ENCODE results near the gene BRAF. TPM values are rescaled to one million over a fixed set of nuclear protein-coding genes. Genes with fewer than 3 reads are reported as not detected.

BRAF gene
- total RNA-seq, 3 donors from 2014 or later (not counting 1 experiment from before 2014, with no cell fraction given), result 54.3 to 67.7 (median 64.1) TPM

DNA sequence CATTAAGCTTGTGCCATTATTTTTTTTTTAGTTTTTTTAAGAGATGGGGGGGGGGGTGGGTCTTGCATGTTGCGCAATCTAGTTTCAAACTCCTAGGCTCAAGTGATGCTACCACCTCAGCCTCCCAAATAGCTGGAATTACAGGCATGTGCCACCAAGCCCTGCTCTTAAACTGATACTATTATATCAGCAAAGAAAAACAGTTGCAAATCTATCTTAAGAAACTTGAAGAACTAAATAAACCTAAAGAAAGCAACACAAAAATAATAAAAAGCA, 47.5 kb downstream of the BRAF start:
- no peak for DNase-seq
- Mint-ChIP-seq H3K4me3 (no peak overlapping the region), H3K9me3 (no peaks in the 10 kb centered on the region), H3K27me3 (ENCODE audit: low read depth in 2 of 2) (no peaks in the 10 kb centered on the region), H3K27ac (peak overlapping the region in 1 of 2 donors; percentile 45), H3K36me3 (no peaks in the 10 kb centered on the region), H3K4me1 (peaks cover 43 to 66% of the 10 kb centered on the region in 2 donors)
- peaks cover 5% of the 10 kb centered on the region for H3K4me1 ChIP-seq (ENCODE audit: control insufficient read depth, insufficient read depth, low read length)
- no CpG with 5 or more reads among the region's 1 CpG for WGBS (ENCODE audit: insufficient coverage)
- intact Hi-C loops (cut with micrococcal nuclease), result no loop called here
- no peaks in the 10 kb centered on the region for H3K36me3 ChIP-seq (ENCODE audit: control insufficient read depth, insufficient read depth, low read length)
- no peak overlapping the region for H3K4me3 ChIP-seq (ENCODE audit: low read length)
- no peak for ATAC-seq
- H3K27me3 ChIP-seq (ENCODE audit: control insufficient read depth, insufficient read depth, low read length), result no peaks in the 10 kb centered on the region
- TF ChIP-seq, protein P1, sequence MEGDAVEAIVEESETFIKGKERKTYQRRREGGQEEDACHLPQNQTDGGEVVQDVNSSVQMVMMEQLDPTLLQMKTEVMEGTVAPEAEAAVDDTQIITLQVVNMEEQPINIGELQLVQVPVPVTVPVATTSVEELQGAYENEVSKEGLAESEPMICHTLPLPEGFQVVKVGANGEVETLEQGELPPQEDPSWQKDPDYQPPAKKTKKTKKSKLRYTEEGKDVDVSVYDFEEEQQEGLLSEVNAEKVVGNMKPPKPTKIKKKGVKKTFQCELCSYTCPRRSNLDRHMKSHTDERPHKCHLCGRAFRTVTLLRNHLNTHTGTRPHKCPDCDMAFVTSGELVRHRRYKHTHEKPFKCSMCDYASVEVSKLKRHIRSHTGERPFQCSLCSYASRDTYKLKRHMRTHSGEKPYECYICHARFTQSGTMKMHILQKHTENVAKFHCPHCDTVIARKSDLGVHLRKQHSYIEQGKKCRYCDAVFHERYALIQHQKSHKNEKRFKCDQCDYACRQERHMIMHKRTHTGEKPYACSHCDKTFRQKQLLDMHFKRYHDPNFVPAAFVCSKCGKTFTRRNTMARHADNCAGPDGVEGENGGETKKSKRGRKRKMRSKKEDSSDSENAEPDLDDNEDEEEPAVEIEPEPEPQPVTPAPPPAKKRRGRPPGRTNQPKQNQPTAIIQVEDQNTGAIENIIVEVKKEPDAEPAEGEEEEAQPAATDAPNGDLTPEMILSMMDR (IDR thresholded peaks at IDR 0.05), result no peak
- H3K9me3 ChIP-seq (ENCODE audit: control insufficient read depth, insufficient read depth, low read length), result no peaks in the 10 kb centered on the region
- H3K27ac ChIP-seq (ENCODE audit: low read length), result no peak overlapping the region

DNA sequence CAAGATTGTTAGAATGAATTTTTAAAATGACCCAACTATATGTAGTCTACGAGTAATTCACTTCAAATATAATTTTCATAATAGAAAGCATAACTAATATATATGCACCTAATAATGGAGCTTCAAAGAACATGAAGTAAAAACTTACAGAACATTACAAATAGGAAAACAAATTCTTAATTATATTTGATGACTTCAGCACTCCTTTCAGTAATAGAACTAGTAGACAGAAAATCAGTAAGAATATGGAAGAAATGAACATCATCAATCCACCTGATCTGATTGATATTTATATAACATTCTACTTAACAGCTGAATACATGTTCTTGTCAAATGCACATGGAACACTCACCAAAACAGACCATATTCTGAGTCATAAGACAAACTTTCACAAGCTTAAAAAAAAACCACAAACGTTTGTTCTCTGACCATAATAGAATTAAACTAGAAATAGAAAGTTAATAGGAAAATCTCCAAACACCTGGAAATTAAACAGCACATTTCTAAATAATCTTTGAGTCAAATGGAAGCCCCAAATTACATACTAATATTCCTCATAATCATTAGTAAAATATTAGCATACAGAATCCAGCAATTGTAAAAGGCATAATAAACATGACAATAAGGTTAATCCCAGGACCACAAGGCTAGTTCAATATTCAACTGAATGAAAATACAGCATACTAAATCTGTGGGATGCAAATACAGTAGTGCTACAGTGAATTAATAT, 48.0 kb downstream of the BRAF start:
- Mint-ChIP-seq H3K27ac (peak overlapping the region; percentile 9 to 35), H3K4me1 (peaks cover 41 to 64% of the 10 kb centered on the region in 2 donors), H3K36me3 (no peaks in the 10 kb centered on the region), H3K4me3 (no peak overlapping the region), H3K9me3 (no peaks in the 10 kb centered on the region), H3K27me3 (ENCODE audit: low read depth in 2 of 2) (no peaks in the 10 kb centered on the region)
- Histone ChIP-seq H3K27ac (ENCODE audit: low read length) (no peak overlapping the region), H3K27me3 (ENCODE audit: control insufficient read depth, insufficient read depth, low read length) (no peaks in the 10 kb centered on the region), H3K9me3 (ENCODE audit: control insufficient read depth, insufficient read depth, low read length) (no peaks in the 10 kb centered on the region), H3K4me3 (ENCODE audit: low read length) (no peak overlapping the region), H3K36me3 (ENCODE audit: control insufficient read depth, insufficient read depth, low read length) (no peaks in the 10 kb centered on the region), H3K4me1 (ENCODE audit: control insufficient read depth, insufficient read depth, low read length) (peaks cover 5% of the 10 kb centered on the region)
- WGBS (ENCODE audit: insufficient coverage), result no CpG with 5 or more reads among the region's 2 CpGs
- TF ChIP-seq, protein P1 (IDR thresholded peaks at IDR 0.05), result no peak
- peak in 1 of 2 donors; percentile 11 for DNase-seq
- intact Hi-C loops (cut with micrococcal nuclease), result no loop called here
- ATAC-seq, result peak in 2 of 3 donors; percentile 58 to 64

DNA sequence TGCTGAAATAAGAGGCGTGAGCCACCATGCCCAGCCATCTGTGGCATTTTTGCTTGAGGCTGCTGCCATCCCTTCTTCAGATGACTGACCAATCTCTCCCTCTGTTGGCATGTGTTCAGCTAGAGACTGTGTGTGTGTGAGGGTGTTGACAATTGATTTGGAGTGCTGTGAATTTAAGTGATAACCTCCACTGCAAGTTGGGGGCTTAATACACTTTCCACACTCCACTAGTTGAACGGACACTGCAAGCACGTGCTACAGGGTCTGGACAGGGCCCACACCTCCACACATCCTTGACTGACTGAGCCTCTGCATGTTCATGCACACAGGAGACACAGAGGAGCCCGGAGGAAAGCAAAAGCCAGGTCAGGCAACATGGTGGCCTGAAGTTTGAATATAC, 51.3 kb downstream of the BRAF start:
- H3K9me3 ChIP-seq (ENCODE audit: control insufficient read depth, insufficient read depth, low read length), result no peaks in the 10 kb centered on the region
- intact Hi-C loops (cut with micrococcal nuclease), result no loop called here
- ATAC-seq (no peak), DNase-seq (no peak)
- H3K27ac ChIP-seq (ENCODE audit: low read length), result no peak overlapping the region
- H3K27me3 ChIP-seq (ENCODE audit: control insufficient read depth, insufficient read depth, low read length), result no peaks in the 10 kb centered on the region
- H3K4me1 Mint-ChIP-seq, result peaks cover 38 to 58% of the 10 kb centered on the region in 2 donors
- no peak overlapping the region for H3K27ac Mint-ChIP-seq
- no peaks in the 10 kb centered on the region for H3K36me3 ChIP-seq (ENCODE audit: control insufficient read depth, insufficient read depth, low read length)
- WGBS (ENCODE audit: insufficient coverage), result 98% methylated on average over 4 of the region's 4 CpGs
- H3K4me3 ChIP-seq (ENCODE audit: low read length), result no peak overlapping the region
- H3K4me3 Mint-ChIP-seq, result no peak overlapping the region
- TF ChIP-seq, protein P1 (IDR thresholded peaks at IDR 0.05), result no peak
- no peaks in the 10 kb centered on the region for H3K36me3 Mint-ChIP-seq
- no peaks in the 10 kb centered on the region for H3K27me3 Mint-ChIP-seq (ENCODE audit: low read depth in 2 of 2)
- no peaks in the 10 kb centered on the region for H3K9me3 Mint-ChIP-seq
- peaks cover 5% of the 10 kb centered on the region for H3K4me1 ChIP-seq (ENCODE audit: control insufficient read depth, insufficient read depth, low read length)

DNA sequence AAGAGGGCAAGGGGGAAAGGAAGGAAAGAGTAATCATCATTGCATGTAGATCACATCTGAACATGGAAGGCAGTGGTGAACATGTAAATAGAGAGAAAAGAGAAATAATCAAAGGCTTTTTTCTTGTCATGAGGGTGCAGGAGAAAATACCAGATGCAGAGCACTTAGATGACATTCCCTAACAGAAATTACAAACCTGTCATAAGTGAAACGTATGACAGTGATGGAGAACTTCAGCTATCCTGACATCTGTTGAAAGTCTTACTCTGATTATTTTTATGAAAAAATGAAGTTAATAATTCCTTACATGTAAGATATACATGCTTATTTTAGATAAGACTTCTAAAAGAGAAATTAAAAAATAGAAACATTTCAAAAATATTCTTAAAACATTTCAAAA, 54.7 kb downstream of the BRAF start:
- intact Hi-C loops (cut with micrococcal nuclease), result no loop called here
- H3K9me3 Mint-ChIP-seq, result no peaks in the 10 kb centered on the region
- H3K4me1 ChIP-seq (ENCODE audit: control insufficient read depth, insufficient read depth, low read length), result no peaks in the 10 kb centered on the region
- no peak overlapping the region for H3K4me3 ChIP-seq (ENCODE audit: low read length)
- WGBS (ENCODE audit: insufficient coverage), result no CpG with 5 or more reads among the region's 1 CpG
- no peak overlapping the region for H3K4me3 Mint-ChIP-seq
- no peaks in the 10 kb centered on the region for H3K27me3 Mint-ChIP-seq (ENCODE audit: low read depth in 2 of 2)
- ATAC-seq (no peak), DNase-seq (no peak)
- H3K27me3 ChIP-seq (ENCODE audit: control insufficient read depth, insufficient read depth, low read length), result no peaks in the 10 kb centered on the region
- H3K4me1 Mint-ChIP-seq, result peaks cover 32 to 39% of the 10 kb centered on the region in 2 donors
- no peaks in the 10 kb centered on the region for H3K36me3 Mint-ChIP-seq
- no peaks in the 10 kb centered on the region for H3K9me3 ChIP-seq (ENCODE audit: control insufficient read depth, insufficient read depth, low read length)
- TF ChIP-seq, protein P1 (IDR thresholded peaks at IDR 0.05), result no peak
- H3K36me3 ChIP-seq (ENCODE audit: control insufficient read depth, insufficient read depth, low read length), result no peaks in the 10 kb centered on the region
- no peak overlapping the region for H3K27ac Mint-ChIP-seq
- no peak overlapping the region for H3K27ac ChIP-seq (ENCODE audit: low read length)
